ENCODE results near the gene ITM2B. TPM values are rescaled to one million over a fixed set of nuclear protein-coding genes. Genes with fewer than 3 reads are reported as not detected.

Gene ITM2B
- polyA plus RNA-seq, 5 donors: 625 to 713 (median 684) TPM

DNA sequence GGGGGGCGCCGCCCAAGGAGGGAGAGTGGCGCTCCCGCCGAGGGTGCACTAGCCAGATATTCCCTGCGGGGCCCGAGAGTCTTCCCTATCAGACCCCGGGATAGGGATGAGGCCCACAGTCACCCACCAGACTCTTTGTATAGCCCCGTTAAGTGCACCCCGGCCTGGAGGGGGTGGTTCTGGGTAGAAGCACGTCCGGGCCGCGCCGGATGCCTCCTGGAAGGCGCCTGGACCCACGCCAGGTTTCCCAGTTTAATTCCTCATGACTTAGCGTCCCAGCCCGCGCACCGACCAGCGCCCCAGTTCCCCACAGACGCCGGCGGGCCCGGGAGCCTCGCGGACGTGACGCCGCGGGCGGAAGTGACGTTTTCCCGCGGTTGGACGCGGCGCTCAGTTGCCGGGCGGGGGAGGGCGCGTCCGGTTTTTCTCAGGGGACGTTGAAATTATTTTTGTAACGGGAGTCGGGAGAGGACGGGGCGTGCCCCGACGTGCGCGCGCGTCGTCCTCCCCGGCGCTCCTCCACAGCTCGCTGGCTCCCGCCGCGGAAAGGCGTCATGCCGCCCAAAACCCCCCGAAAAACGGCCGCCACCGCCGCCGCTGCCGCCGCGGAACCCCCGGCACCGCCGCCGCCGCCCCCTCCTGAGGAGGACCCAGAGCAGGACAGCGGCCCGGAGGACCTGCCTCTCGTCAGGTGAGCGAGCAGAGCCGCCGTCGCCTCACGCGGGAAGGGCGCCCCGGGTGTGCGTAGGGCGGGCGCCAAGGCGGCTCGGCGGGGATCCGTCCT is 70.5 kb downstream of the ITM2B start, which contains the start of gene RB1:
Gene RB1 (plus strand): TSS at position 393 of the 784 bp plus-strand sequence. CDS start 162 bp downstream, at position 555.
- DNase-seq: peak; percentile 91 to 93

DNA sequence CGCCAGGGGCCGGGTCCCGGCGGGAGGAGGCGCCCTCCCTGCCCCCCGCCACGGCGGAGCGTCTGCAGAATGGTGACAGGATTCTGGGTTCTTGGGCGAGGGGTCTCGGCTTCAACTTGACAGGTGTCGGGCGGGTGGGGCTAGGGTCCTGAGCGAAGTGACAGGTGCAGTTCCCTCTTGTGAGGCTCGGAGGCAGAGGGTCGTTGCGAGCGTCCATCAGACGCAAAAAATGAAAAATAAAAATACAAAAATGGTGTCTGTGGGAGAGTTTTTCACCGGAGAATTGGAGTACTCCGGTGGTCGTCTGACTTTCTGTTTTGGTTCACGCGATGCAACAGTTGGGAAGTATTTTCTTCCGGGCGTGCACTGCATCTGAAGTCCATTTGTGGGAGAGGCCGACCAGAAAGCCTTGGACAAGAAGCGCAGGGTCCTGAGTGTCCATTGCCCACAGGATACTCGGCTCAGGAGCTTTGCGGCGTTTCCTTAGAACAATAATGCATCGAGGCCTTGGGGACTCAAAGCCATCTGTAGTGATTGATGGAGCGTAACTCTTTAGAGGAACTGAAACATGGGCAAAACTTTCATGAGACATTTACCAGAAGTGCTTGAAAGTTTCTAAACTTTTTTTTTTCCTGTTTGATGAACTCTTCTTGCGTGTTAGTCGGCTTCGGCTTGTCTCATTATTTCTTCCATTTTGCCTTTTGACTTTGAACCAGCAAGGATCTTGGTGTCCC is 71.3 kb downstream of the ITM2B start:
- peak in 1 of 2 donors; percentile 55 for DNase-seq

DNA sequence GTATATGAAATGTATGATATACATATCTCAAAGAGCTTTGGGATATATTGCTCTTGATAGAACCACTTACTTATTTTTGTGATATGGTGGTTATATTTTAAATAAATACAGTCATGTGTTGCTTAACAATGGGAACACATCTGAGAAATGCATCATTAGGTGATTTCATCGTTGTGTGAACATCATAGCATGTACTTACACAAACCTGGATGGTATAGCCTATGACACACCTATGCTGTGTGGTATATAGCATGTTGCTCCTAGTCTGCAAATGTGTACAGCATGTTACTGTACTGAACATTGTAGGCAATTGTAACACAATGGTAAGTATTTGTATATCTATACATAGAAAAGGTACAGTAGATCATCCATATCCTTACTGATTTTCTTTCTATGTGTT is 78.2 kb downstream of the ITM2B start:
- DNase-seq: no peak

DNA sequence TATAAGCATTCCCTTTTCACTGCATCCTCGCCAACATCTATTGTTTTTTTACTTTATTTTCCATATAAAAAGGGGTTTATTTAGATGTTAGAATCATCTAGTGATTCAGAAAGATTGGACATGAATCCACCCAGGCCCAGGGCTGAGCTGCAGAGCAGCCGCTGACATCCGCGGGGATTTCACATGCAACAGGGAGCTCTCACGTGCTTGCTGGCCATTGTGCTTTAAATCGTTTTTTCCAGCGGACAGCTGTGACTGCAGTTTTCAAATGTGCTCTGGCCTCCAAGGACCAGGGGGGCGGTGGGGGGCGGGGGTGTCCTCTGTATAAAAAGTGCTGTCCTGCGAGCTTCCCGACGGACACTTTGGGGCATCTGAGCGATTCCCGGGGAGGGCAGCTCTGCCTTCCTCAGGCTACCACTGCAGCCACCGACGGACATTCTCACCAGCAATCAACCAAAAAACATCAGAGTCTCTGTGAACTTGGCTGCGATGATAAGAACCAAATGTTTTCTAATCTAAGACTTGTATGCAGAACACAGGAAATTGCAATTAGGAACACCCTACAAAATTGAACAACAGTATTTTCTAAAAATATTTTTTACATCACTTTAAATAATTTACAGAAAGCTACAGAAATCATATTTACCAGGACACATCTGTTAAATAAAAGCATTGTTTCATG is 83.1 kb downstream of the ITM2B start:
- DNase-seq: no peak

DNA sequence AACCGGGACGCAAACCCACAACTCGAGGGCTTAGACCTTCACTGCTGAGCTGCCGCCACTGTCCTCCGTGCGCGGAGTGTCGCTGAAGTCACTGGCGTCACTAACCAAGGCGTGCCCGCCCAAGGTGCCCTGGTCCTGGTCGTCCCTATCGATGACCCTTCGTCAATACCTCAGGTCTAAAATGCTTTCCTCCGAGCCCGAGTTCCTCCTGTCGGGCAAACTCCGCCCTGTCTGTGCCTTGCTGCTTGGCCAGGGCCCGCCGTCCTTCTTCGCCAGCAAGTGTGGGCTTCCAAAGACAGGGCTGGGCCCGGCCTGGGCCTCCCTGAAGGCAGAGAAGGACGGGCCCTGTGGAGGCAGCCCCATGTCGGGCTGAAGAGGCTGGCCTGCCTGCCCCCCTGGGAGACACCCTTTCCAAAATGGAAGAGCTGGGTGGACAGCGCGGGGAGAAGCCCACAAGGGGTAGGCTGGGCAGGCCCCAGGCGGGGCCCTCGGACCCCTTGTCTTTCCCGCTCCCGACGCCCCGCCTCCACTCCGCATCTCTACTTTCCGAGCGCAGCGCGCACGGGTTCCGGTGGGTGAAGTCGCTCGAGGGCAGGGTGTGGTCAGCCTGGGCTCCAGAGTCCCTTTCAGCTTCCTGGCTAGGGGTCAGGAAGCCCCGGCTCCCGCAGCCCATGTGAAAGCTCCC is 84.0 kb downstream of the ITM2B start:
- no peak for DNase-seq

DNA sequence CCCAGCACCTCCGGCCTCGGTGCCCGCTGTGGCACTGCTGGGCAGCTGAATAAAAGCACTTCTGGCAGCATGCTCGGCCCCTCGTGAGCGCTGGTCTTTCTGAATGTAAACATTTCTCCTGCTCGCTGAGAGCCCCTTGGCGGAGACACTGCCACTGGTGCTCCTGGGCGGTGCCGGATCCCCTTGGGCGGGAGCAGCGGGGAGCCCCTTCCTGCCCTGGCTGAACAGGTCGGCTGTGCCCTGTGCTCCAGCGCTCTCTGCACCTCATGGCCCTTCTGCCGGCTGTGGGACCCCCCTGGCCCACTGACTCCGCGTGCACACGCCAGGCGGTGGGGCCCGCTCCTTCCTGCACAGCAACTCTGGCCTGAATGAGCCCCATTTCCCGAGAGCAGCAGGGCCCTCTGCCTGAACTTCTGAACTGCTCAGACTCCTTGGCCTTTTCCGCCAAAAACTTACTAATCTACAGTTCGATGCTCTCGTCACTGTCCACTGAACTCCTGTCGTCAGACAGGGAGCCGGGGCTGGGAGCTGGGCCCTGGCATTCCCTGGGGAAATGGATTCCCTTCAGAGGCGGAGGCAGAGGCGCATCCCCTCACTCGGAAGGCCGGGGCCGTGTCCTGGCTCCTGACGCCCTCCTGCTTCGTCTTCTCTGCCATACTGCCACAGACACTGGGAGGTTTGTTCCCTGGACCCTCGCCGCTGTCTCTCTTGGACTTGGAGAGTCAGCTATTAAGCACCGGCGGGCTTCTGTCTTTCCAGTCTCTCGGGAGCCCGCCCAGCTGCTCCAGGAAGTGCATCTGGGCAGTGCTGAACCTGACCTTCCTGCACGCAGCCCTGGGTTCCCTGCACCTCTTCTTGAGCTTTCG is 84.7 kb downstream of the ITM2B start:
- no peak for DNase-seq

DNA sequence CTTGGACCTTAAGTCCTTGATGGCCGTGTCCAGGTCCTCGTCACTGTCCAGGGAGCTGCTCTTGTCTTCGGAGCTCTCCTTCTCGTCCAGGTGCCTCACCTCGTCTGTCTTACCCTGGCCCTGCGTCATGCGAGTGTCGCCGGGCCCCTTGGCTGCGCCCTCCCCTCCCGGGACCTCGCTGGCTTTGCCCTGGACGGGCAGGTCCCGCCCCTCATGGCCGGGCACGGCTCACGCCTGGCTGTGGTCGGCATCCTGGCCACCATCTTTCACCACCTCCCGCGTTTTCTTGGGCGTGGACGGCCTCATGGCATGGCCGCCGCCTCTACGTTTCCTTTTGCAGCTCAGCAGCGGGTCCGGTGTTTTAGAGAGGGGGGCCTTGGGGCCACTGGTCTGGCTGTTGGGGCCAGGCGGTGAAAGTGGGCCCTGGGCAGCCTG is 85.4 kb downstream of the ITM2B start:
- no peak for DNase-seq

DNA sequence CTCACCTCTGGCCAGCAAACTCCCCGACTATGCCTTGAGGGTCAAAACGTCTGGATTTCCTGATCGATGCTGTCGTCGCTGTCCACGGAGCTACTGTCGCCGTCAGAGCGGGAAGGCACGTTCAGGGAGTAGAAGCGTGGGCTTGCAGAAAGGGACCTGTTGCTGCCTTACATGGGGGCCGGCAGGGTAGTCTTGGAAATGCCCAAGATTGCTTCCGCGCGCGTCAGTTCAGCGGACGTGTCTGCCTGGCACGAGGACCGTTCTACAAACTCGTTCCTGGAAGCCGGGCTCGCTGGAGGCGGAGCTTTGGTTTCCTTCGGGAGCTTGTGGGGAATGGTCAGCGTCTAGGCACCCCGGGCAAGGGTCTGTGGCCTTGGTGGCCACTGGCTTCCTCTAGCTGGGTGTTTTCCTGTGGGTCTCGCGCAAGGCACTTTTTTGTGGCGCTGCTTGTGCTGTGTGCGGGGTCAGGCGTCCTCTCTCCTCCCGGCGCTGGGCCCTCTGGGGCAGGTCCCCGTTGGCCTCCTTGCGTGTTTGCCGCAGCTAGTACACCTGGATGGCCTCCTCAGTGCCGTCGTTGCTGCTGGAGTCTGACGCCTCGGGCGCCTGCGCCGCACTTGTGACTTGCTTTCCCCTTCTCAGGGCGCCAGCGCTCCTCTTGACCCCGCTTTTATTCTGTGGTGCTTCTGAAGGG is 86.0 kb downstream of the ITM2B start:
- DNase-seq: no peak

Other genes with a start within 250 kb of the ITM2B start
- 10 to 100 TPM; 55.5 to 78.7 (median 73.4) TPM for gene SUCLA2, start 231.9 kb upstream of the ITM2B start, polyA plus RNA-seq (ENCODE audit: insufficient read depth in 1 of 5, insufficient read length in 5 of 5, low replicate concordance in 1 of 5)
- 10 to 100 TPM; 18.5 to 25.0 (median 18.9) TPM for gene NUDT15, start 195.5 kb upstream of the ITM2B start, polyA plus RNA-seq (ENCODE audit: insufficient read depth in 1 of 5, insufficient read length in 5 of 5, low replicate concordance in 1 of 5)
- gene MED4, start 138.1 kb upstream of the ITM2B start, polyA plus RNA-seq (ENCODE audit: insufficient read depth in 1 of 5, insufficient read length in 5 of 5, low replicate concordance in 1 of 5): 10 to 100 TPM; 68.4 to 97.9 (median 80.9) TPM
- gene RB1, start 70.5 kb downstream of the ITM2B start, polyA plus RNA-seq (ENCODE audit: insufficient read depth in 1 of 5, insufficient read length in 5 of 5, low replicate concordance in 1 of 5): 10 to 100 TPM; 40.5 to 54.3 (median 52.7) TPM
- gene LPAR6, start 179.9 kb downstream of the ITM2B start, polyA plus RNA-seq (ENCODE audit: insufficient read depth in 1 of 5, insufficient read length in 5 of 5, low replicate concordance in 1 of 5): 10 to 100 TPM; 43.5 to 63.0 (median 60.4) TPM

Data from right lung (tissue), 5 donors.